Measurements from ENCODE around the gene AKR1C1. TPM values are rescaled to one million over a fixed set of nuclear protein-coding genes. Genes with fewer than 3 reads are reported as not detected.
"Not testable (repeated sequence)": the region's sequence is repeated elsewhere in the genome, so short reads cannot be mapped to it uniquely, and the experiment has no call there.

Gene AKR1C1
- total RNA-seq, 1 donor from 2014 or later, result 1.3 TPM

DNA sequence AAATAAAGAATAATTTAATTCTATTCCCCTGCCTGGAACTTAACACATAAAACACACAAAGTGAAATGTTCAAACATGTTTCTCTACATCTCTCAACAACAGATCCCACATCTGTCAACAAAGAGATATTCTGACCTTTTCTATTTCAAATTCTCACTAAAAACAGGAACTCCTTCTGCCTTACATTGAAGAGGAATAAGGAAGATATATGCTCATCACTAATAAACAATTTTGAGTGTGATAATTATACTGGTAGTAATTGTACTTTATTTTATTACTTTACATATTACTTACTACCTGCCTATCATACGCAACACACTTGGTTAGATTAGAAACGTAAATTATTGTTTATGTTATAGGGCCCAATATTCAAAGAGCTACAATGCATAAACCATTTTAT, 27.0 kb downstream of the AKR1C1 start:
- H3K9me3 ChIP-seq (ENCODE audit: insufficient read depth, low read depth, low read length), result no peaks in the 10 kb centered on the region
- no peaks in the 10 kb centered on the region for H3K36me3 ChIP-seq (ENCODE audit: insufficient read depth, low read length)
- TF ChIP-seq EZH2 (IDR thresholded peaks at IDR 0.05; ENCODE audit: insufficient read depth, low read length), result no peak
- TF ChIP-seq, protein P1, sequence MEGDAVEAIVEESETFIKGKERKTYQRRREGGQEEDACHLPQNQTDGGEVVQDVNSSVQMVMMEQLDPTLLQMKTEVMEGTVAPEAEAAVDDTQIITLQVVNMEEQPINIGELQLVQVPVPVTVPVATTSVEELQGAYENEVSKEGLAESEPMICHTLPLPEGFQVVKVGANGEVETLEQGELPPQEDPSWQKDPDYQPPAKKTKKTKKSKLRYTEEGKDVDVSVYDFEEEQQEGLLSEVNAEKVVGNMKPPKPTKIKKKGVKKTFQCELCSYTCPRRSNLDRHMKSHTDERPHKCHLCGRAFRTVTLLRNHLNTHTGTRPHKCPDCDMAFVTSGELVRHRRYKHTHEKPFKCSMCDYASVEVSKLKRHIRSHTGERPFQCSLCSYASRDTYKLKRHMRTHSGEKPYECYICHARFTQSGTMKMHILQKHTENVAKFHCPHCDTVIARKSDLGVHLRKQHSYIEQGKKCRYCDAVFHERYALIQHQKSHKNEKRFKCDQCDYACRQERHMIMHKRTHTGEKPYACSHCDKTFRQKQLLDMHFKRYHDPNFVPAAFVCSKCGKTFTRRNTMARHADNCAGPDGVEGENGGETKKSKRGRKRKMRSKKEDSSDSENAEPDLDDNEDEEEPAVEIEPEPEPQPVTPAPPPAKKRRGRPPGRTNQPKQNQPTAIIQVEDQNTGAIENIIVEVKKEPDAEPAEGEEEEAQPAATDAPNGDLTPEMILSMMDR (IDR thresholded peaks at IDR 0.05; ENCODE audit: insufficient read depth, low read depth, low read length), result no peak
- no peak overlapping the region for H3K4me3 Mint-ChIP-seq (ENCODE audit: unreplicated experiment)
- H3K4me1 ChIP-seq (ENCODE audit: insufficient read depth, low read length), result no peaks in the 10 kb centered on the region
- H3K4me2 ChIP-seq (ENCODE audit: low read length), result no peak overlapping the region
- H2AFZ ChIP-seq (ENCODE audit: low read depth, low read length), result no peak overlapping the region
- no peaks in the 10 kb centered on the region for H3K36me3 Mint-ChIP-seq (ENCODE audit: low read depth, unreplicated experiment)
- peaks cover 5% of the 10 kb centered on the region for H3K27me3 Mint-ChIP-seq (ENCODE audit: low read depth, unreplicated experiment)
- no peaks in the 10 kb centered on the region for H3K27me3 ChIP-seq (ENCODE audit: insufficient read depth, low read length)
- no peaks in the 10 kb centered on the region for H3K4me1 Mint-ChIP-seq (ENCODE audit: low read depth, unreplicated experiment)
- no peaks in the 10 kb centered on the region for H4K20me1 ChIP-seq (ENCODE audit: insufficient read depth, low read length)
- H3K79me2 ChIP-seq (ENCODE audit: insufficient read depth, low read length), result no peaks in the 10 kb centered on the region
- H3K9me3 Mint-ChIP-seq (ENCODE audit: unreplicated experiment), result no peaks in the 10 kb centered on the region
- FAIRE-seq (no peak), DNase-seq (ENCODE audit: low read depth) (no peak)
- H3K27ac Mint-ChIP-seq (ENCODE audit: unreplicated experiment), result no peak overlapping the region
- H3K27ac ChIP-seq (ENCODE audit: low read depth, low read length), result no peak overlapping the region
- no peak overlapping the region for H3K4me3 ChIP-seq (ENCODE audit: insufficient read depth, low read depth, low read length)
- H3K9ac ChIP-seq (ENCODE audit: low read length), result no peak overlapping the region

DNA sequence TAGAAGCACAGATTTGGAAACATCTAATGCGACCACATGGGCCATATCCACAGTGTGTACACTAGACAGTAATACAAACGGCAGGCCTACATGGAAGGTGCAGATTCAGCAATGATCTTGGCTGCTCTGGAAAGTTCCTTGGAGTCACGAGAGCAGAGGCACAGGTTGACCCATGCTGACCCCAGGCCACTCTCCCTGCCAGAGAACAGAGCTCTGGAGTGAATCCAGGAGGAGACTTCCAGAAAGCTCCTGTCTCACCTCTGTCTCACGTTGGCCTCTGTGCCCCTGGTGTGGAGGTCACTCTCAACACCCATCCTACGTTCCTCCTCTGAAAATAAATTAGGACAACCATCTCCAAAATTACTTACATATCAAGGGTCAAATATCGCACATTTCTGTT, 28.2 kb downstream of the AKR1C1 start:
- H3K36me3 Mint-ChIP-seq (ENCODE audit: low read depth, unreplicated experiment); H2AFZ ChIP-seq (ENCODE audit: low read depth, low read length); DNase-seq (ENCODE audit: low read depth); H3K27ac ChIP-seq (ENCODE audit: low read depth, low read length); H3K9me3 Mint-ChIP-seq (ENCODE audit: unreplicated experiment); H3K9ac ChIP-seq (ENCODE audit: low read length); FAIRE-seq; H4K20me1 ChIP-seq (ENCODE audit: insufficient read depth, low read length); H3K27me3 ChIP-seq (ENCODE audit: insufficient read depth, low read length); H3K79me2 ChIP-seq (ENCODE audit: insufficient read depth, low read length); H3K4me1 ChIP-seq (ENCODE audit: insufficient read depth, low read length); H3K27ac Mint-ChIP-seq (ENCODE audit: unreplicated experiment); H3K36me3 ChIP-seq (ENCODE audit: insufficient read depth, low read length); H3K9me3 ChIP-seq (ENCODE audit: insufficient read depth, low read depth, low read length); H3K4me1 Mint-ChIP-seq (ENCODE audit: low read depth, unreplicated experiment); H3K4me3 Mint-ChIP-seq (ENCODE audit: unreplicated experiment); H3K4me3 ChIP-seq (ENCODE audit: insufficient read depth, low read depth, low read length); H3K27me3 Mint-ChIP-seq (ENCODE audit: low read depth, unreplicated experiment); H3K4me2 ChIP-seq (ENCODE audit: low read length): not testable (repeated sequence)

DNA sequence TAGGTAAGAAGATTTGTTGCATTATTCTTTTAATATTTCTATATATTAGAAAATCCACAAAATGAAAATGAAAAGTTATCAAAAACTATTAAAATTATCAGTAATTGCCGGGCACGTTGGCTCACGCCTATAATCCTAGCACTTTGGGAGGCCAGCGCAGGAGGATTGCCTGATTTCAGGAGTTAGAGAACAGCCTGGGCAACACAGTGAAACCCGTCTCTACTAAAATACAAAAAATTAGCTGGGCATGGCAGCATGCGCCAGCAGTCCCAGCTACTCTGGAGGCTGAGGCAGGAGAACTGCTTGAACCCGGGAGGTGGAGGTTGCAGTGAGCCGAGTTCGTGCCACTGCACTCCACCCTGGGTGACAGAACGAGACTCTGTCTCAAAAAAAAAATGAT, 29.3 kb downstream of the AKR1C1 start:
- not testable (repeated sequence) for H3K4me3 ChIP-seq (ENCODE audit: insufficient read depth, low read depth, low read length); H3K9me3 Mint-ChIP-seq (ENCODE audit: unreplicated experiment); H3K36me3 Mint-ChIP-seq (ENCODE audit: low read depth, unreplicated experiment); H3K27me3 ChIP-seq (ENCODE audit: insufficient read depth, low read length); DNase-seq (ENCODE audit: low read depth); H2AFZ ChIP-seq (ENCODE audit: low read depth, low read length); H3K27ac ChIP-seq (ENCODE audit: low read depth, low read length); H3K4me1 ChIP-seq (ENCODE audit: insufficient read depth, low read length); H3K27me3 Mint-ChIP-seq (ENCODE audit: low read depth, unreplicated experiment); H3K9ac ChIP-seq (ENCODE audit: low read length); H3K27ac Mint-ChIP-seq (ENCODE audit: unreplicated experiment); H3K4me2 ChIP-seq (ENCODE audit: low read length); H3K4me3 Mint-ChIP-seq (ENCODE audit: unreplicated experiment); H3K36me3 ChIP-seq (ENCODE audit: insufficient read depth, low read length); H3K79me2 ChIP-seq (ENCODE audit: insufficient read depth, low read length); H4K20me1 ChIP-seq (ENCODE audit: insufficient read depth, low read length); H3K9me3 ChIP-seq (ENCODE audit: insufficient read depth, low read depth, low read length); FAIRE-seq; H3K4me1 Mint-ChIP-seq (ENCODE audit: low read depth, unreplicated experiment)

DNA sequence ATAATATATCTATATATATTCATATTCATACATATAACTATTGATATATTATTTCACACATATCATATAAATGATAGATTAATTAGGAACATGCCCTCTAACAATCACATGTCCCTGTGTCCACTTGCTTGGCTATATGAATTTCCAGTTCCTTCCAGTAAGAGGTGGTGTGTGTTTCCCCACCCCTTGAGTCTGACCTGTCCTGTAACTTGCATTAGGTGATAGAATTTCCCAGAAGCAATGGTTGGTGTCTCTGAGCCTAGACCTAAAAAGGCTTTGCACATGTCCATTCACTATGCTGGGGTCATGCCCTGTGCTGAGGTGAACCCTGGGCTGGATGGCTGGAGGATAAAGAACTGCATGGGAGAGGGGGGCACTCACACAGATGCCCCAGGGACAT, 31.0 kb downstream of the AKR1C1 start:
- H3K4me1 ChIP-seq (ENCODE audit: insufficient read depth, low read length); H3K27me3 ChIP-seq (ENCODE audit: insufficient read depth, low read length); H3K4me2 ChIP-seq (ENCODE audit: low read length); H3K36me3 Mint-ChIP-seq (ENCODE audit: low read depth, unreplicated experiment); FAIRE-seq; DNase-seq (ENCODE audit: low read depth); H3K4me1 Mint-ChIP-seq (ENCODE audit: low read depth, unreplicated experiment); H3K27ac ChIP-seq (ENCODE audit: low read depth, low read length); H2AFZ ChIP-seq (ENCODE audit: low read depth, low read length); H4K20me1 ChIP-seq (ENCODE audit: insufficient read depth, low read length); H3K4me3 Mint-ChIP-seq (ENCODE audit: unreplicated experiment); H3K27me3 Mint-ChIP-seq (ENCODE audit: low read depth, unreplicated experiment); H3K4me3 ChIP-seq (ENCODE audit: insufficient read depth, low read depth, low read length); H3K9me3 Mint-ChIP-seq (ENCODE audit: unreplicated experiment); H3K9ac ChIP-seq (ENCODE audit: low read length); H3K27ac Mint-ChIP-seq (ENCODE audit: unreplicated experiment); H3K9me3 ChIP-seq (ENCODE audit: insufficient read depth, low read depth, low read length); H3K79me2 ChIP-seq (ENCODE audit: insufficient read depth, low read length); H3K36me3 ChIP-seq (ENCODE audit: insufficient read depth, low read length): not testable (repeated sequence)

Data from astrocyte (in vitro differentiated cells and primary cell).